Anterior cingulate cortex (tissue), 58 donors: ENCODE data around the gene IFFO2.
"Not testable (repeated sequence)": the region's sequence is repeated elsewhere in the genome, so short reads cannot be mapped to it uniquely, and the experiment has no call there.

Source experiments
- DNase-seq, 58 donors: peaks; one replicate each; lab custom pipeline; 2025; lab: John Stamatoyannopoulos, UW

Gene IFFO2

DNA sequence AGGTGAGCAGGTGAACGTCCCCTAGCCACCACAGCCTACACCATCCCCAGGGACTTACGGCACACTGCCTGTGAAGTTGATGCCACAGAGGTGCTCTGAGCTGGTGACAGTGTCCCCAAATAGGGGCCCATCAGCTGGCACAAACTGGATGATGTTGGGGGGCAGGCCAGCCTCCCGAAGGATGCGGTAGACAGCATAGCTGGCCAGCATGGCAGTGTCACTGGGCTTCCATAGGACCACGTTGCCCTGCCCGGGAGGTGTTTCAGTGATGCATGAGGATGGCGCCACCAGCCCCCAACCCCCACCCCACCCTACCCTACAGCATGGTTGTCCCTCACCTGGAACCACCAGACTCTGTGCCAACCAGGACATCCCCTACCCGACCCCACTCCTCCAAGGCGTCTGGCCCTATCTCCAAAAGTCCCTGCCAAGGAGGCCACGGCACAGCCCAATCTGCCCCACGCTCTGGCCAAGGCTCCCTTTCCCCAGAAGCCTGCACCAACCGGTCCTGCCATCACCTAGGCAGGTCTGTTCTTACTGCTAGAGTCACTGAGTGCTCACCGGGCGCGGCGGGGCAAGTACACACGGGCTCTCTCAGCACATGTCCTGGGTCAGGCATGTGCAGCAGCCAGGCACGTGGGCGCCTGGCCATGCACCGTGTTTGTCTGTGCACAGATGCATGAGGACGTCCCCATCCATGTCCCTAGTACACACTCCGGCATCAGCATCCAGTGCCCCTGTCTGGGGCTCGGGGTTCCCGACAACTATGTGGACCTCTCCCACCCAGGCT is 74.6 kb downstream of the IFFO2 start:
- DNase-seq, result no peak

DNA sequence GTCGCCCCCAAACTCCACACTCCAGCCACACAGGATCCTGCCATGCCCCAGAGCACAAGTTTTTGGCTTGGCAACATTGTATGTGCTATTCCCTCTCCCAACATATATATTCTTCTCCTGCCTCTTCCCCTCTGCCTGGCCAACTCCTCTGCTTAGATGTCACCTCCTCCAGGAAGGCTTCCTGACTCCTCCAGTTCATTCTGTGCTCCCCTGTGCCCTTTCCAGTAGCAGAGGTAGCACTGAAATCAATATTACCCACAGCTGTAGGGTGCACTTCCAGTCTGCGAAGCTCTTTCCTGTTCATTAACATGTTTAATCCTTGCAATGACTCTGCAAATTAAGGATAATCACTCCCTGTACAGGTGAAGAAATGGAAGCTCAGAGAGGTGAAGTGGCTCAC is 75.3 kb downstream of the IFFO2 start:
- no peak for DNase-seq

DNA sequence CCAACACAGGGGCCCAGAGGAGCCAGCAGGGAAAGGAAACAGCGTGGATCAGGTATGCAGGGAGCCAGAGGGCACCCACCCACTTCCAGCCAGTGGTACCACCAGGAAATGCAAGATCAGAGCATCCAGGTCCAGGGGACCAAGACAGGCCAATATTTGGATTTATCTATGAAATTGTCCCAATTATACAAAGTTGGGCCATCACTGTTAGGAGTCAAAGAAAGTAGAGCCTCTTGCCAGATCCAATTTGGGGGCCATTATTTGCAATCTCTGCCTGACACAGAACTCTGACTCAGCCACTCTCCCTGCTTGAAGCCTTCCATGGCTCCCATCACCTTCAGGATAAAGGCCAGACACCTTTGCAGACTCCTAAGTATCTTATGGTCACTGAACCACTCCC is 75.9 kb downstream of the IFFO2 start:
- no peak for DNase-seq

DNA sequence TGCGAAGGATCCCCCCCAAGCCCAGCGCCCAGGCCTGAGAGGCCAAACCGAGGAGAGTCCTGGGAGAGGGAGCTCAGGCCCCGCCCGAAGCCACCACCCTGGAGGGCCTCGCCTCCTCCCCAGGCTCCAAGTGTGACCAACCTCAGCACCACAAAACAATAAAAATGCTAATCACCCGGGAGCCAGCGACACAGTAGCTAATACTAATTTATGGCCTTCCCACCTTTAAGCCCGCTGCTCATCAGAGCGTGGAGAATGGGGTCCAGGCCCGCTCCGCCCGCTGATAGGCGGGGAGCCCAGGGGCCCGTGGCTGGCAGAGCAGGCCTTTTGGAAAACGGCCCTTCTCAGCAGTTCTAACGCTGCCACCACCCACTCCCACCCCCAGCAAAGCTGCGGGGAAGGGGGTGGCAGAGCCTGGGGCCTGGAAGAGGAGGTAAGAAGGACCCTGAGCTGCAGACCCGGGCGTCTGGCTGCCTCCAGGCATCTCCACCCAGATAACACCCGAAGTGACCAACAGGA is 76.6 kb downstream of the IFFO2 start:
- no peak for DNase-seq

DNA sequence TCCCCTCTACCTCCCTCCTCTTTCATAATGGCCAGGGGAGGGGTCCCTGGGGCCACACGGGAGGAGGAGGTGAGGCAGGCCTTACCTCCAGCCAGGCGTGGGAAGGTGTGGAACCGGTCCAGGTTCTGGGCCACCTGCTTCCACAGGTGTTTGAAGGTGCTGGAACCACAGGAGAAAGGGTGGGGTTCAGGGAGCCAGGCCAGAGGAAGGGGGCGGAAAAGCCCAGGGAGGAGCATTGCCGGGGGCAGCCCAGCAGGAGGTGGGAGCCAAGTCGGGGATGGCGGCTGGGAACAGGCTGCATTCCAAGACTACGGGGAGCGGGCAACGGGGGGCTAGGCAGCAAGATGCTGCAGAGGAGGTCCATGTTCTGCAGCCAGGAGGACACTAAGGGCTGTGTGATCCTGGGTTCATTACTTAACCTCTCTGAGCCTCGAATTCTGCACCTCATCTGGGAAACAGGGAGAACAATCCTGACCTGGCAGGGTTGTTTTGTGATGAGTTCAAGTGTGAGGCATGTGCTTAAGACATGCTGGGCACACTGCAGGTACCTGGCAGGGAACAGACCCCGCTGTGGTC is 77.2 kb downstream of the IFFO2 start:
- no peak for DNase-seq

DNA sequence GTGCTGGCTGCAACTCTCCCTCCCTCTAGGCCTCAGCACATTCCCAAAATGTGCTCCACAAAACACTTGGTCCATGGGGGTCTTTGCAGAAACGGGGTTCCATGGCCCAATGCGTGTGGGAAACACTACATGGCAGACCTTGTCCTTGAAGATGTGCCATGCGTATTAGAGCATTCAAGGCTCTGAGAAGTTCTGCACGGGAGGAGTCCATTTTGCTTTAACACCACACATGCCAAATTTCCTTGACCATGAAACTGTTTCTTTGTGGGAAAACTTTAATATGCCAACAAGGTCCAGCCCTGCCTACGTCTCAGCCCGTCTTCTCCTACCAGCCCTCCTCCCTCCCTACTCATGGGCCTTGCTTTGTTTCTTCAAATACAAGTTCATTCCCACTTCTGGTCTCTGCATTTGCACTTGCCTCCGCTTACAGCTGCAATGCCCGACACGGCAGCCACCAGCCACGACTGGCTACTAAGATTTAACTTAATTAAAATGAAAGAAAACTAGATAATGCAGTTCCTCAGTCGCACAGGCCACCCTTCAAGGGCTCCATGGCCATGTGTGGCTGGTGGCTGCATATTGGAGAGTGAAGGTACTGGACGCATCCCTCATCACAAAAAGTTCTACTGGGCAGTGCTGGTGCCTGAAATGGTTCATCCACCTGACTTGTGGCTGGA is 77.8 kb downstream of the IFFO2 start:
- DNase-seq, result no peak

DNA sequence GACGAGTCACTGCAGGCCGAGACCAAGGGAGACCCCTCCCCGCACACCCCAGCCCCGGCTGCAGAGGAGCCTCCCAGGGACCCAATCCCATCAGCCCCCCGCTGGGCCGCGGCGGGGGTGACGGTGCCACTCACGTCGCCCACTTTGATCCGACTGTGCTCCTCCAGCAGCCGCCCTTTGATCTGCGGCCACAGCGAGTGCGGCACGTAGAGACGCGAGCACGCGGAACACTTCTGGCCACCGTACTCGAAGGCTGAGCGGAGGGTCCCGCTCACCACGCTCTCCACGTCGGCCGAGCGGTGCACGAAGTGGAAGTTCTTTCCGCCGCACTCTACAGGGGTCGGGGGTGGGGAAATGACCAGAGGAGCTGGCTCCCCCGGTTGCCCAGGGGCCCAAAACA is 79.2 kb downstream of the IFFO2 start:
- DNase-seq, result no peak

DNA sequence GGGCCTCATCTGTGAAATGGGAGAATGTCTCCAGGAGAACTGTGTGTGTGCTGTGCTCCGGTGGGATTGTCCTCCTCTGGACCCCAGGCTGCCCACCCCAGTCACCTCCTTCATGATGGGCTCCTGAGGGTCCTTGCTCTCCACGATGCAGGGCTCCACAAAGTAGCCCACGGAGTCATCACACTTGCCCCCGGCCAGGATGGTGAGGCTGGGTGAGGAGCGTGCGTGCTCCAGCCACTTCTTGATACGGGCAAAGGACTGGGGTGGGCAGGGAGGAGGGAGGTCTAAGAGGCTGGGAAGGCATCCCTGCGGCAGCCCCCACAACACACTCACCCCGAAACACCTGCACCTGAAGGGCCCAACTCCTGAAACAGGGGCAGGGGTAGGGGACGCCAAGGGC is 80.3 kb downstream of the IFFO2 start:
- DNase-seq, result no peak

DNA sequence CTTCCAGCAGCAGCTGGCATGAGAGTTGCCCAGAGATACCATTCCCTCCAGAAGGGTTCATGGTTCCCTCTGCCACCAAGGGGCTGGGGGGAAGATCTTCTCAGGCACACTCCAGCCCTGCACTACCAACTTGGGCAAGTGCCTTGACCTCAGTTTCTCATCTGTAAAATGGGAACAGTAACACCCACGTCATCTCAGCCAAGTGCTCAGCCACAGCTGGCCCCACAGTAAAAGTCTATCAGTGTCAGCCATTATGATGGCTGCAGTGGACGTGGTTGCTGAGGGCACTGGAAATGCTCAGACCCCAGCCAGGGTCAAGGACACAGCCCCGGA is 80.7 kb downstream of the IFFO2 start:
- no peak for DNase-seq

DNA sequence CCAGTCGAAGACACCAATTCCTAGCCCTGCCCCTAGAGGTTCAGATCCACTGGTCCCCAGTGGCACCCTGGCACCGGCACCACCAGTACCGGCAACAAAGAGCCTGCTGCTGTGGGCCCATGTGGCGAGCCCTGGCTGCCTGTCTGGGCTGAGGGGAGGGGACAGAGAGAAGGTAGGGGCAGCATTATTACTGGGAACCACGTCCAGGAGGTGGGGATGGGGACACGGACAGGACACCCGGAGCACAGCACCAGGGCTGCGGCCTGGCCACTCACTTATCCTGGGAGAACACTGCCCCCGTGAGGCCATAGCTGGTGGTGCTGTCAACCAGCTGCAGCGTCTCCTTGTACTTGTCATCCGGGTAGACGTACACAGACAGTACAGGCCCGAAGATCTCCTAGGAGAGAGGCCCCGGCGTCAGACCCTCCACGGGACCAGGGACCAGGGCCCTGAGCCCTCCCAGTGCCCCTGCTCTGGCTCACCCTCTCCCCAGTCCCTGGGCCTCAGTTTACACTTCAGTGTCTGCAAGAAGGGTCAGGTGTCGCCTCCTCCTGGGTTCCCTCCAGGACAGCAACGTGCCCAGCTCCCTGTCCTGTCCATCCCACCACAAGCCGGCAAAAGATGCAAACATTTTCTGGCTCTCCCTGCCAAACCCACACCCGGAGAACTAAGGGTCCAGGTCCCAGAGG is 81.2 kb downstream of the IFFO2 start:
- peak in 56 of 58 donors; percentile 5 to 86 (median 60) for DNase-seq

DNA sequence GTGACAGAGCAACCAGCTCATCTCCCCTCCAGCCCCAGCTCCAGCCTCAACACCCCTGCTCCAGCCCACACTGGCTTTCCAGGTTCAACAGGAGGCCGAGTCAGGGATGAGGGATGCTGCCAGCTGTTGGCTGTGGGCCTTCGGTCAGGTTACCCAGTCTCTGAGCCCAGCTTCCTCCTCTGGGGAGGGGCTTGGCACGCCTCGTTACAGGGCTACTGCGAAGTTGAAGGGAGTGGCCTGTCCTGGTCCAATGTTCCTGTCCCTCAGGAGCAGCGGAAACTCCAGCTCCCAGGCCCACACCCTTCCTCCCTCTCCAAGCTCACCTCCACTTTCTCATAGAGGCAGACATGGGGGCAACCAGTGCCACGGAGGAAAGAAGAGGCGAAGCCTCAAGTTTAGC is 81.9 kb downstream of the IFFO2 start:
- no peak for DNase-seq

DNA sequence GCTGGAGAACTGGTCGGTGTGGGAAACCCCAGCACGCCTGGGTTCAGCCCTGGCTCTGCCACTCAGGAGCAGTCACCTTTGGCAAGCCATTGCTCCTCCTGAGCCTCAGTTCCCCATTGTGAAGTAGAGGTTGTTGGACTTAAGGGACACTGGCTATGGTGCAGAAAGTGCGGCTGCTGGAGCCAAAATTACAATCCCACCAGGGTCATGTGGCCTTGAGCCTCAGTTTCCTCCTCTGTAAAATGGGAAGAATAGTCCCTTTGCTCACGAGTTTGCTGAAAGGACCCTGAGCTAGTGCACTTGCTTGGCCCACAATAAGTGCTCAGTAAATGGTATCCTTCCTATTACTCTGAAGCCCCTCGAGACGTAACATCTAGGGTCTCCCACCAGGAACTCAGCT is 82.4 kb downstream of the IFFO2 start:
- DNase-seq, result no peak

DNA sequence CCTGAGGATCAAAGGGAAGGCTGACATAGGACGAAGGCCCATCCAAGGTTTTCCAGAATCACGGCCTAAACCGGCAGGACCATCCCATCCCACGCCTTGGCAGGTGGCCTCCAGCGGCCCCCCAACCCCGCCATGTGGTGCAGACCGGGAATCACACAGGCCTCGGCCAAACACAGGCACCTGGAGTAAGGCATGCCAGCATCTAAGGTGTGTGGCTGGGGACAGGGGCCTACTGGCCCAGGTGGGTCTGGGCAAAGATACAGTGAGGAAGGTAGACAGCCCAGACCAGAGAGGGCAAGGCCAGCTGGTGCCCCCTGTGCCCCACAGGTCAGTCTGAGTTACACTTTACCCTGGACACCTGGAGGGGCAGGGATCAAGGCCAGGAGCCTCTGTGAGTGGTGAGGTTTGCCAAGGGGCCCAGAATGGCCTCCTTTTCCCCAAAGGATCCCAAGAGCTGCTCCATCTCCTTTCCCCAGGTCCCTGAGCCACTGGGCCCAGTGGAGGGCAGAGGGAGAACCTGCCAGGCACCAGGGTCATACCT is 84.3 kb downstream of the IFFO2 start:
- DNase-seq, result no peak

DNA sequence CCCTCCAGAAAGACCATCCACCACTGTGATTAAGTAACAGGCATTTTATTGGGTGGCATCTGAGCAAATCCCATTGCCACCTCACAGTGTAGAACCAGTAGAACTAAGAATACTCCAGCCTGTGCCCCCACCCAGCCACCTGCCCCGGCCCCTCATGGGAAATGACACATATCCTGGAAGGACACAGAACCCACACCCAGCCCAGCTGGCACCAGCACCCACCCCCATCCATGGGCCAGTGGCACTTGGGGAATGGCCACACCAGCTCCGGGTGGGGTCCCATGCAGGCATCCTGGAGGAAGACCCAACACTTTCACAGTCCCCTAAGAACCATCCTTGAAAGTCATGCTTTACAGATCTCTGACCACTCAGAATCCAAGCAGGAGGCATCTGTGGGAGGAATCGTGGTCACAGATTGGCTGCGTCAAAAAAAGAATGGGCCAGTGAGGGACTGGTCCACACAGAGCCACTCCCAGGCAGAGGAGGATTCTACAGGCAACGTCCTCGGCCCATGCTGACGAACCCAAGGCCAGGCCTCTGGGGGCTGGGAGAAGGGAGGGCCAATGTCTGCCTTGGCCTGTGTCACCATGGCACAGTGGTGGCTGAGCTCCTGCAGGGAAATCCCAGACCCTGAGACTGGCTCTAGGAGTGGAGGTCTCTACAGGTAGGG is 84.9 kb downstream of the IFFO2 start:
- no peak for DNase-seq

DNA sequence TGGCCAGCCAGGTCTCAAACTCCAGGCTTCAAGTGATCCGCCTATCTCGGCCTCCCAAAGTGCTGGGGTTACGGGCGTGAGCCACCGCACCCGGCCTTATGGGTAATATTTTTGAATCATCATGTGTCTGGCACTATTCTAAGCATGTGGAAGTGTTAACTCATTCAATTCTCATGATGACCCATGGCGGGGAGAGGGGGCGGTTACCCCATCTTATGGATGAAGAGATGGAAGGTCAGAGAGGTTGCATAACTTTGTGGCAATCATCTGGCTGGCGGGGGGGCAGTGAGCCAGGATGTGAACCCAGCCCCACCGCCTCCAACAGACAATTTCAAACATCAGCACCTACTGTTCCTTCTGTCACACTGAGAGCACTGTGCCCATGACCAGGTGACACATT is 85.5 kb downstream of the IFFO2 start:
- DNase-seq, result no peak

DNA sequence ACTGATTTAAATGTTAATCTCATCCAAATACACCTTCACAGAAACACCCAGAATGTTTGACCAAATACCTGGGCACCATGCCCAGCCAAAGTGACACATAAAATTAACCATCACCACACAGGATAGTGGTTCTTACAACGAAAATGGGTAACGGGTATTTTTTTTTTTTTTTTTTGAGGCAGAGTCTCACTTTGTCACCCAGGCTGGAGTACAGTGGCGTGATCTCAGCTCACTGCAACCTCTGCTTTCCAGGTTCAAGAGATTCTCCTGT is 85.9 kb downstream of the IFFO2 start:
- DNase-seq, result not testable (repeated sequence)

DNA sequence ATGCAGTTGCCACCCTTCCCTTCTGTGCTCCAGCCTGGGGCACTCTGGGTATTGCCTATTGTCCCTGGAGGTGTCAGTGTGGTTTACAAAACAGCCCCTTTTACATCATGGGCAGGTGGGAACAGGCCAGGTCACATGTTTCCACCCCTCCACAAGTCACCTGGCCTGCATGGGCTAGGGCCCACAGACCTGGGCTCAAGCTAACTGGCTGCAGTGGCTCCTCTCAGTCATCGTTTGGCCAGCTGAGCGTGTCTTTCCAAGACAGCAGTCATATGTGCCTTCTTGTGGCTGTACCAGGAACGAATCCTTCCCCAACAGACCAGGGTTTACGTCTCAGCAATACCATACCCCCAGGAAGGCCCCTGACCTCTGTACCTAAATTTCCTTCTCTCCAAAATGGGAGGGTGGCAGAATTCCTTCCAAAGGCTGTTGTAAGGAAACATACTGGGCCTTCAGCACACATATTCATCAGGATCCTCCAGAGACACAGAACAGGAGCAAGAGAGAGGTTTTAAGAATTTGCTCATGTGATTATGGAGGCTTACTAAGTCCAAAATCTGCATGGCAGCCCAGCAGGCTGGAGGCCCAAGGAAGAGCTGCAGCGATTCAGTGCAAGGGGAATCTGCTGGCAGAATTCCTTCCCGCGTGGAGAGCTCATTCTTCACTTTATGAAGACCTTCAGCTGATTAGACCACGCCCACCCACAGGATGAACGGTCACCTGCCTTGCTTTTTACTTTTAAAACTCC is 86.5 kb downstream of the IFFO2 start:
- no peak for DNase-seq

DNA sequence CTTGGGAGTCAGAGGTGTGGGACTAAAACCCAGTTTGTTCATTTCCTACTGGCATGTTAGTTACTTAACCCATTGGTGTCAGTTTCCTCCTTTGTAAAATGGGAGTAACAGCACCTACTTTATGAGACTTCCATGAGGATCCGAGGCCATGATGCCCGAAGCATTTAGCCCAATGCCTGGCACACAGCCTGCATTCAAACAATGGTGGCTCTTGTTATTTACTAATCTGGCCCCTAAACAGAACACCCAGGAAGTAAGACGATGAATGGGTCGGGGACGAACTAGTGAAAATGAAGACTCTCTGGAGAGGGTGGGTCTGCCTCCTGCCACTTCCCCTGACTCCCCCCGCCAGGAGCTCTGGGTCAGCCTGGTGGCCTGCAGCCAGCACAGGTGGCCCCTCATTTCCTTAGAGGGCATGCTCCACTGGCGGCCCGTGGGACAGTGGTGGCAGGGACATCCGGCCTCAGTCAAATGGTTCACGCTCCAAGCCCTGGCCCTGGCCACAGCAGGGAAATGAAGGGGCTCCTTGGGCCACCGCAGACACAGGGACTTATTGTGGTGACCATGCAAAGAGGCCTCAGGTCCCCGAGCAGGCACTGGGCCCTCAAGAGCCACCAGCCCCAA is 87.6 kb downstream of the IFFO2 start:
- DNase-seq, result peak in 10 of 58 donors; percentile 1 to 45 (median 10)

DNA sequence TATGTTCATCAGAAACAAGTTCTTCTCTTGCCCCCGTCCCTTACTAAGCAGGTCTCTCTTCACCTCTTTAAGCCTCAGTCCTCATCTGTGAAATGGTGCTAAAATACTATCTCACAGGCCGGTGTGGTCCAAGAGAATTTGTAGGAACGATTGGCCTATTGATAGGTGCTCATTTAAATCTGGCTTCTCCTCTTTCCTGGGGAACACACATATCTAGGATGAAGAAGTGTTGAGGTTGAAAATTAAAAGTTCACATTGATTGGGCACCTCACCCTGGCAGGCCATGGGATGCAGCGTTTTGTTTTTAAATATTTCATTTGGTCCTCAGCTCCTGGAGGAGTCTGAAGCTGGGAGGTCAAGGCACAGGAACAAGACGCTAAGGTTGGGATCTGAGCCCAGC is 88.1 kb downstream of the IFFO2 start:
- DNase-seq, result no peak
